Measurements from ENCODE around the gene PDE4C.

The PDE4C gene

DNA sequence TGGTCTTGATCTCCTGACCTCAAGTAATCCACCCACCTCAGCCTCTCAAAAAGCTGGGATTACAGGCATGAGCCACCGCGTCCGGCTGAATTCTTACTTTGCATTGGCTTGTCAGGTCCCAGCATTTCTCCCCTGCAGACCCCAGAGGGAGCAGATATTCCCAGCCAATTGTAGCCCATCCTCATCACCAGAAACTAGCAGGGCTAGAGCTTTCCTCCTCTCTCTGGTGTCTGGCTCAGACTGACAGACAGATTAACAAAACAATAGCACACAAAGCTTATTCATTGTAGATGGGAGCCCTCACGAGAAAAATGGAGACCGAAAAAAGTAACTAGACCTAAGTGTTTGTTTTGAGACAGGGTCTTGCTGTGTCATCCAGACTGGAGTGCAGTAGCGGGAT, 40.7 kb downstream of the PDE4C start:
- no peak for TF ChIP-seq CTCF (IDR thresholded peaks at IDR 0.05; ENCODE audit: low read depth, low read length)
- no peak for TF ChIP-seq MYC (IDR thresholded peaks at IDR 0.05; ENCODE audit: low read depth, low read length)
- TF ChIP-seq, protein P1, sequence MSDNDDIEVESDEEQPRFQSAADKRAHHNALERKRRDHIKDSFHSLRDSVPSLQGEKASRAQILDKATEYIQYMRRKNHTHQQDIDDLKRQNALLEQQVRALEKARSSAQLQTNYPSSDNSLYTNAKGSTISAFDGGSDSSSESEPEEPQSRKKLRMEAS (IDR thresholded peaks at IDR 0.05; ENCODE audit: low read depth, low read length): no peak
- no peak for TF ChIP-seq POLR2A (IDR thresholded peaks at IDR 0.05; ENCODE audit: extremely low read depth, insufficient read length)
- DNase-seq (ENCODE audit: low read depth): no peak
- H3K4me3 ChIP-seq (ENCODE audit: low read depth, low read length): no peak overlapping the region

DNA sequence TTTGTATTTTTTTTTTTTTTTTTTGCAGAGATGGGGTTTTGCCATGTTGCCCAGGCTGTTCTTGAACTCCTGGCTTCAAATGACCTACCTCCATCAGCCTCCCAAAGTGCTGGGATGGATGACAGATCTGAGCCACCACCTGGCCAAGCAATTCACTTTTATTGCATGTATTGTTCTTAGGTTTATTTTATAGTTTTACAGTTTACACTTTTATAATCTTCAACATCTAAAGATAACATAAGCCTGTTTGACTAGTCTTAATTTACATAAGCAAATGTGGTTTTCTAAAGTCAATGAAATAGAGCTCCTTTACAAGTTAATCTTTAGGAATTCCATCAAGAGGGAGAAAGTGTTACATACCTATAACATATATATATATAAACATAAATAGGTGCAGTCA, 42.7 kb downstream of the PDE4C start:
- no peak for DNase-seq (ENCODE audit: low read depth)
- H3K4me3 ChIP-seq (ENCODE audit: low read depth, low read length): no peak overlapping the region
- TF ChIP-seq CTCF (IDR thresholded peaks at IDR 0.05; ENCODE audit: low read depth, low read length): no peak
- TF ChIP-seq MYC (IDR thresholded peaks at IDR 0.05; ENCODE audit: low read depth, low read length): no peak
- TF ChIP-seq, protein P1 (IDR thresholded peaks at IDR 0.05; ENCODE audit: low read depth, low read length): no peak
- no peak for TF ChIP-seq POLR2A (IDR thresholded peaks at IDR 0.05; ENCODE audit: extremely low read depth, insufficient read length)

- TF ChIP-seq, protein P1 (IDR thresholded peaks at IDR 0.05; ENCODE audit: low read depth, low read length): no peak
- no peak for TF ChIP-seq MYC (IDR thresholded peaks at IDR 0.05; ENCODE audit: low read depth, low read length)
- TF ChIP-seq CTCF (IDR thresholded peaks at IDR 0.05; ENCODE audit: low read depth, low read length): no peak
- TF ChIP-seq POLR2A (IDR thresholded peaks at IDR 0.05; ENCODE audit: extremely low read depth, insufficient read length): no peak
- no peak for DNase-seq (ENCODE audit: low read depth)
- H3K4me3 ChIP-seq (ENCODE audit: low read depth, low read length): no peak overlapping the region
Observed at GRCh38 chr19:18179957-18180356, 46.3 kb downstream of the PDE4C start.

DNA sequence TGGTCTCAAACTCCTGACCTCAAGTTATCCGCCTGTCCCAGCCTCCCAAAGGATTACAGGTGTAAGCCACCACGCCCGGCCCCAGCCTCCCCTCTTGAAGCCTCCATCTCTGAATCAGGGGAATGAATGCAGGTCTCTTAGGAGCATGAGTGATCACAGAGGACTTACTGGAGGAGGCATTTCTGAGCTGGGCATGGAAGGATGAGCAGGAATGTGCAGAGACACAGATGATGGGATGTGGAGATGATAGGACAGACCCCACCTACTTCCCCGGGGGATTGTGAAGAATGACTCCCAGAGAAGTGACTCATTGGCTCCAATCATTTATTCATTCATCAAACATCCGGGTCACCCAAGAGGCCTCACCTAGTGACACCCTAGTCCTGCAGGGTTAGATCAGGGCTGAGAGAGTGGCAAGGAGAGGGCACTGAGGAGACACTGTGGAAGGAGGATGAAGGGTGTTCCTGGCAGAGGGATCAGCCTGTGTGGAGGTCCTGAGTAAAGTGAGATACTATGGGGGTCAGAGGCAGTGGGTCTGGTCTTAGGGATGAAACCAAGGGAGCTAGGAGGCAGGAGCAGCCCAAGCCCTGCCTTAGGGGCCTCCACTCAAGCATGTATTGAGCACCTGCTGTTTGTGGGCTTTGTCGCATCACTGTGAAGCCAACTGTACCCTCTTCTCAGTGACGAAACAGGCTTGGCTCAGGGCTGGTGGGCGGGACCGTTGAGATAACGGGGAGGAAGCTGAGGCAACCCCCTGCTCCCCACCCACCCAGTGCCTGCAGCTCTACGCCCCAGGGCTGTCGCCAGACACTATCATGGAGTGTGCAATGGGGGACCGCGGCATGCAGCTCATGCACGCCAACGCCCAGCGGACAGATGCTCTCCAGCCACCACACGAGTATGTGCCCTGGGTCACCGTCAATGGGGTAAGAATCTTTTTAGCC, 49.6 kb downstream of the PDE4C start:
- TF ChIP-seq, protein P1 (IDR thresholded peaks at IDR 0.05; ENCODE audit: low read depth, low read length): no peak
- no peak for TF ChIP-seq POLR2A (IDR thresholded peaks at IDR 0.05; ENCODE audit: extremely low read depth, insufficient read length)
- no peak for TF ChIP-seq CTCF (IDR thresholded peaks at IDR 0.05; ENCODE audit: low read depth, low read length)
- no peak for TF ChIP-seq MYC (IDR thresholded peaks at IDR 0.05; ENCODE audit: low read depth, low read length)
- H3K4me3 ChIP-seq (ENCODE audit: low read depth, low read length): no peak overlapping the region
- no peak for DNase-seq (ENCODE audit: low read depth)

DNA sequence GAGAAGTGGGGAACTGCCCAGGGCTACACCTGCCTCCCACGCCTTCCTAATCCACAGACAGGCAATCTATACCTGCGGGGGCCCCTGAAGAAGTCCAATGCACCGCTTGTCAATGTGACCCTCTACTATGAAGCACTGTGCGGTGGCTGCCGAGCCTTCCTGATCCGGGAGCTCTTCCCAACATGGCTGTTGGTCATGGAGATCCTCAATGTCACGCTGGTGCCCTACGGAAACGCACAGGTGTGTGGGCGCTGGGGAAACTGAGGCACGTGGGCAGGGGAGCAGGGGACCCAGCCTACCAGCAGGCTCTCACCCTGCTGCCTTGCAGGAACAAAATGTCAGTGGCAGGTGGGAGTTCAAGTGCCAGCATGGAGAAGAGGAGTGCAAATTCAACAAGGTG, 51.3 kb downstream of the PDE4C start:
- H3K4me3 ChIP-seq (ENCODE audit: low read depth, low read length): no peak overlapping the region
- DNase-seq (ENCODE audit: low read depth): no peak
- no peak for TF ChIP-seq POLR2A (IDR thresholded peaks at IDR 0.05; ENCODE audit: extremely low read depth, insufficient read length)
- TF ChIP-seq, protein P1 (IDR thresholded peaks at IDR 0.05; ENCODE audit: low read depth, low read length): no peak
- no peak for TF ChIP-seq CTCF (IDR thresholded peaks at IDR 0.05; ENCODE audit: low read depth, low read length)
- TF ChIP-seq MYC (IDR thresholded peaks at IDR 0.05; ENCODE audit: low read depth, low read length): no peak
